Measurements from ENCODE around the gene PACRG.

The PACRG gene

DNA sequence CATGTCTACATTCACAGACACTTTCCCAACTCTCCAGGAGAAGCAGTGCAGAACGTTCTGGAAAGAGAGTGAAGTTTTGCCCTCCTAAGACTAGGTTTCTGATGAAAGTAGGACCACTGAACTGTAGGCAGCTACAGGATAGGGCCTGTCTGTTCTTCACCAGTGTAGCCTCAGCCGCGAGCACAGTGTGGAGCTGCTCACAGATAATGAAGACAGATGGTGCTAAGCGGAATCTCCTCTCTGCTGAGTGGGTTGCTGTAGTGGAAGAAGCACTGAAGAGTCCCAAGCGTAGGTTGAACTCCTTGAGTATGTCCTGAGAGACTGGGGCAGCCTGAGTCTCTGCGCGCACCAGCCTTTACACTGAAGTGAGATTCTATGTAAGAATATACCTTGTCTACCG is 170.2 kb downstream of the PACRG start:
- H3K36me3 ChIP-seq (ENCODE audit: control insufficient read depth, insufficient read depth, low read length), result no peaks in the 10 kb centered on the region
- no peaks in the 10 kb centered on the region for H3K9me3 ChIP-seq (ENCODE audit: control insufficient read depth, insufficient read depth, low read depth, low read length)
- H3K4me1 ChIP-seq (ENCODE audit: control insufficient read depth, insufficient read depth, low read length), result no peaks in the 10 kb centered on the region
- no peak overlapping the region for H3K27ac ChIP-seq (ENCODE audit: low read depth, low read length)
- H3K9ac ChIP-seq (ENCODE audit: low read length), result no peak overlapping the region
- no peaks in the 10 kb centered on the region for H3K27me3 ChIP-seq (ENCODE audit: control insufficient read depth, insufficient read depth, low read length)
- no peak overlapping the region for H3K4me3 ChIP-seq (ENCODE audit: low read depth, low read length)

- Histone ChIP-seq H3K4me1 (ENCODE audit: control insufficient read depth, insufficient read depth, low read length) (no peaks in the 10 kb centered on the region), H3K27ac (ENCODE audit: low read depth, low read length) (no peak overlapping the region), H3K27me3 (ENCODE audit: control insufficient read depth, insufficient read depth, low read length) (no peaks in the 10 kb centered on the region), H3K9me3 (ENCODE audit: control insufficient read depth, insufficient read depth, low read depth, low read length) (no peaks in the 10 kb centered on the region), H3K9ac (ENCODE audit: low read length) (no peak overlapping the region), H3K4me3 (ENCODE audit: low read depth, low read length) (no peak overlapping the region), H3K36me3 (ENCODE audit: control insufficient read depth, insufficient read depth, low read length) (no peaks in the 10 kb centered on the region)
These were observed 171.4 kb downstream of the PACRG start for GRCh38 chr6:162899148-162899547.

- no peaks in the 10 kb centered on the region for H3K27me3 ChIP-seq (ENCODE audit: control insufficient read depth, insufficient read depth, low read length)
- no peaks in the 10 kb centered on the region for H3K4me1 ChIP-seq (ENCODE audit: control insufficient read depth, insufficient read depth, low read length)
- H3K9ac ChIP-seq (ENCODE audit: low read length), result no peak overlapping the region
- no peak overlapping the region for H3K4me3 ChIP-seq (ENCODE audit: low read depth, low read length)
- H3K36me3 ChIP-seq (ENCODE audit: control insufficient read depth, insufficient read depth, low read length), result no peaks in the 10 kb centered on the region
- H3K9me3 ChIP-seq (ENCODE audit: control insufficient read depth, insufficient read depth, low read depth, low read length), result no peaks in the 10 kb centered on the region
- H3K27ac ChIP-seq (ENCODE audit: low read depth, low read length), result no peak overlapping the region
These were observed 172.7 kb downstream of the PACRG start for GRCh38 chr6:162900503-162900902.

DNA sequence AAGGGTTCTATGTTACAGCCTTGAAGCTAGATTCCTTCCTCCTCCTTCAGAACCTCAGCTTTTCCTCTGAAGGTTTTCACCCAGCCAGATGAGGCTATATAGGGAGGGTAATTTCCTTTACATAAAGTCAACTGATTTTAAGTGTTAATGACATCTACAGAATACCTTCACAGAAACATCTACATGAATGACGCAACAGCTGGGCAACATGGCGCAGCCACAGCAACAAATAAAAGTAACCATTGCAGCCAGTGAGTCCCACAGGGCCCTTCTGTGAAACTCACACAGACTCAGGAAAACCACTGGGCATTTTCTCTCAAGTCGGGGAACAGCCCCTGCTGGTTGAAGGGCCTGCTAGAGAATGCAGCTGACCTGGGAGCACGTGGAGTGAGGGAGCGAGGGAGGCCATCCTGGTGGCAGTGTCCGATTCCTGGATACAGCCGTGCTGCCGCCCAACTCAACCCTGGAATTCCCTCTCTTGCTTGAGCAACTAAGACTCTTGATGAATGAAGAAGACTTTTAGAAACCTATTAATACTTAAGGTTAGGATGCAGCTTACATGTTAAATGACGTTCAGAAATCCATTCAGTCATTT is 176.4 kb downstream of the PACRG start:
- Histone ChIP-seq H3K4me1 (ENCODE audit: control insufficient read depth, insufficient read depth, low read length) (no peaks in the 10 kb centered on the region), H3K9me3 (ENCODE audit: control insufficient read depth, insufficient read depth, low read depth, low read length) (no peaks in the 10 kb centered on the region), H3K27me3 (ENCODE audit: control insufficient read depth, insufficient read depth, low read length) (no peaks in the 10 kb centered on the region), H3K27ac (ENCODE audit: low read depth, low read length) (no peak overlapping the region), H3K4me3 (ENCODE audit: low read depth, low read length) (no peak overlapping the region), H3K9ac (ENCODE audit: low read length) (no peak overlapping the region), H3K36me3 (ENCODE audit: control insufficient read depth, insufficient read depth, low read length) (no peaks in the 10 kb centered on the region)

GRCh38 chr6:162906479-162906878 is 178.7 kb downstream of the PACRG start:
- H3K9ac ChIP-seq (ENCODE audit: low read length), result no peak overlapping the region
- H3K27ac ChIP-seq (ENCODE audit: low read depth, low read length), result no peak overlapping the region
- H3K36me3 ChIP-seq (ENCODE audit: control insufficient read depth, insufficient read depth, low read length), result no peaks in the 10 kb centered on the region
- no peaks in the 10 kb centered on the region for H3K27me3 ChIP-seq (ENCODE audit: control insufficient read depth, insufficient read depth, low read length)
- no peak overlapping the region for H3K4me3 ChIP-seq (ENCODE audit: low read depth, low read length)
- H3K9me3 ChIP-seq (ENCODE audit: control insufficient read depth, insufficient read depth, low read depth, low read length), result no peaks in the 10 kb centered on the region
- no peaks in the 10 kb centered on the region for H3K4me1 ChIP-seq (ENCODE audit: control insufficient read depth, insufficient read depth, low read length)

GRCh38 chr6:162907876-162908481 is 180.2 kb downstream of the PACRG start:
- H3K9me3 ChIP-seq (ENCODE audit: control insufficient read depth, insufficient read depth, low read depth, low read length), result no peaks in the 10 kb centered on the region
- H3K4me3 ChIP-seq (ENCODE audit: low read depth, low read length), result no peak overlapping the region
- H3K4me1 ChIP-seq (ENCODE audit: control insufficient read depth, insufficient read depth, low read length), result no peaks in the 10 kb centered on the region
- H3K27ac ChIP-seq (ENCODE audit: low read depth, low read length), result no peak overlapping the region
- no peak overlapping the region for H3K9ac ChIP-seq (ENCODE audit: low read length)
- no peaks in the 10 kb centered on the region for H3K27me3 ChIP-seq (ENCODE audit: control insufficient read depth, insufficient read depth, low read length)
- H3K36me3 ChIP-seq (ENCODE audit: control insufficient read depth, insufficient read depth, low read length), result no peaks in the 10 kb centered on the region

DNA sequence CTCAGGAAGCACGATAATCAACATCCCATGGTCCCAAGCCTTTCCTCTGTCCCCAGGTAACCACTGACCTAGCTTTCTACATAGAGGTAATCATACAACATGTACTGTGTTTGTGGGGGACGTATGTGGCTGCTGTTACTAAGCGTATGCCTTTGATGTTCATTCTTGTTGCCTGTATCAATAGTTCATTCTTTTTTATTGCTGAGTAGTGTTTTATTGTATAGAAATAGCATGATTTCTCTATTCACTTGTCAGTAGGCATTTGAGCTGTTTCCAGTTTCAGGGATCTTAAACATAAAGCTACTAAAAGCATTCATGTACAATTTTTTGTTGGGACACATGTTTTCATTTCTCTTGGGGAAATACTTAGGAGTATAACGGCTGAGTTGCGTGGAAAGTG is 185.4 kb downstream of the PACRG start:
- Histone ChIP-seq H3K4me3 (ENCODE audit: low read depth, low read length) (no peak overlapping the region), H3K27ac (ENCODE audit: low read depth, low read length) (no peak overlapping the region), H3K9me3 (ENCODE audit: control insufficient read depth, insufficient read depth, low read depth, low read length) (no peaks in the 10 kb centered on the region), H3K36me3 (ENCODE audit: control insufficient read depth, insufficient read depth, low read length) (no peaks in the 10 kb centered on the region), H3K27me3 (ENCODE audit: control insufficient read depth, insufficient read depth, low read length) (no peaks in the 10 kb centered on the region), H3K9ac (ENCODE audit: low read length) (no peak overlapping the region), H3K4me1 (ENCODE audit: control insufficient read depth, insufficient read depth, low read length) (no peaks in the 10 kb centered on the region)

- Histone ChIP-seq H3K27ac (ENCODE audit: low read depth, low read length) (no peak overlapping the region), H3K36me3 (ENCODE audit: control insufficient read depth, insufficient read depth, low read length) (no peaks in the 10 kb centered on the region), H3K9me3 (ENCODE audit: control insufficient read depth, insufficient read depth, low read depth, low read length) (no peaks in the 10 kb centered on the region), H3K4me3 (ENCODE audit: low read depth, low read length) (no peak overlapping the region), H3K9ac (ENCODE audit: low read length) (no peak overlapping the region), H3K4me1 (ENCODE audit: control insufficient read depth, insufficient read depth, low read length) (no peaks in the 10 kb centered on the region), H3K27me3 (ENCODE audit: control insufficient read depth, insufficient read depth, low read length) (no peaks in the 10 kb centered on the region)
These were observed 189.7 kb downstream of the PACRG start for GRCh38 chr6:162917506-162917905.

DNA sequence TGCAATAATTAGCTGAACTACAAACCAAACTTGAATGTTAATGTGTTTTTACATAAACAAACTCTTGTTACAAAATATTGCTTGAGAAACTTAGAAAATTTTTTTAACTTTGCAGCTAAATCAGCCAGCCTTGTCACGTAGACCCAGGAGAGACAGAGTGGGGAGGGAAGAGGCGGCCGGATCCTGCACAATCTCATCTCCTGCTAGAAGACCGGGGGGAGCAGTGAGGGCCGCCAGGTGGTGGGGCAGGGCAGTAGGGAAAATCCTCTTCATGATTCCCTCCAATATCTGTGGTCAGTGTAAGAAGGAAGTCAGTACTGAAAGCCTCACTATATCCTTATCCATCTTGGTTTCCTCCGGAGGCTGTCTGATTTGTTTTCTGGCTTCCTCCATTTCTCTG is 193.3 kb downstream of the PACRG start:
- no peaks in the 10 kb centered on the region for H3K4me1 ChIP-seq (ENCODE audit: control insufficient read depth, insufficient read depth, low read length)
- no peak overlapping the region for H3K4me3 ChIP-seq (ENCODE audit: low read depth, low read length)
- H3K9me3 ChIP-seq (ENCODE audit: control insufficient read depth, insufficient read depth, low read depth, low read length), result no peaks in the 10 kb centered on the region
- no peak overlapping the region for H3K9ac ChIP-seq (ENCODE audit: low read length)
- no peaks in the 10 kb centered on the region for H3K36me3 ChIP-seq (ENCODE audit: control insufficient read depth, insufficient read depth, low read length)
- no peaks in the 10 kb centered on the region for H3K27me3 ChIP-seq (ENCODE audit: control insufficient read depth, insufficient read depth, low read length)
- no peak overlapping the region for H3K27ac ChIP-seq (ENCODE audit: low read depth, low read length)

DNA sequence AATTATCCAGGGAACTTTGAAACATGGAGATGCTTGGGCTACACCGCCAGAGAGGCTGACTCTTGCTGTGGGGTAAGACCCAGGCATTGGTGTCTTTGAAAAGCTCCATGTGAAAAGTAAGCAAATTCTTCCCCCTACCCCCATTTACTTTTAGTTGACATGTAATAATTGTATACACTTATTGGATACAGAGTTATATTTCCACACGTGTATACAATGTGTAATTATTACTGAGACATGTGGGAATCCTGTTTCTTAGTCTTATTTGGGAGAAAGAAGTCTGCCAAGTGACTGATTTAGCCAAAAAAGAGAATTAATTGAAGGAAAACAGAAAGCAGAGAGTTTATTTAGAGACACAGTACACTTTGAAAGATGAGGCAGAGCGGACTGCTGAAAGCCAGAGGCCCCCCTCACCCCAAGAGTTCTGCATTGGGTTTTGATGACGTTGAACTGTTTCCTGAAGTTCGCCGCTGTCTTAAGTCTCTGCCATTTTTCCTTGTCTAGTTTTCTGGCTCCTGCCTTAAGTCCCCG is 193.8 kb downstream of the PACRG start:
- Histone ChIP-seq H3K27ac (ENCODE audit: low read depth, low read length) (no peak overlapping the region), H3K36me3 (ENCODE audit: control insufficient read depth, insufficient read depth, low read length) (no peaks in the 10 kb centered on the region), H3K4me1 (ENCODE audit: control insufficient read depth, insufficient read depth, low read length) (no peaks in the 10 kb centered on the region), H3K27me3 (ENCODE audit: control insufficient read depth, insufficient read depth, low read length) (no peaks in the 10 kb centered on the region), H3K9ac (ENCODE audit: low read length) (no peak overlapping the region), H3K9me3 (ENCODE audit: control insufficient read depth, insufficient read depth, low read depth, low read length) (no peaks in the 10 kb centered on the region), H3K4me3 (ENCODE audit: low read depth, low read length) (no peak overlapping the region)

GRCh38 chr6:162922563-162923166 is 194.9 kb downstream of the PACRG start:
- Histone ChIP-seq H3K9me3 (ENCODE audit: control insufficient read depth, insufficient read depth, low read depth, low read length) (peaks cover 5% of the 10 kb centered on the region), H3K4me1 (ENCODE audit: control insufficient read depth, insufficient read depth, low read length) (no peaks in the 10 kb centered on the region), H3K9ac (ENCODE audit: low read length) (no peak overlapping the region), H3K27ac (ENCODE audit: low read depth, low read length) (no peak overlapping the region), H3K4me3 (ENCODE audit: low read depth, low read length) (no peak overlapping the region), H3K27me3 (ENCODE audit: control insufficient read depth, insufficient read depth, low read length) (no peaks in the 10 kb centered on the region), H3K36me3 (ENCODE audit: control insufficient read depth, insufficient read depth, low read length) (no peaks in the 10 kb centered on the region)

Data from HUES6 (cell line).